GM19372 (cell line): ENCODE data around the gene CCL1.
"Not testable (repeated sequence)": the region's sequence is repeated elsewhere in the genome, so short reads cannot be mapped to it uniquely, and the experiment has no call there.

ENCODE experiments used
- ATAC-seq: cut with Tn5 transposase; IDR thresholded peaks from one replicate; pipeline ENCODE4 v1.9.1; 2021; ENCODE audit warnings: mild to moderate bottlenecking, low read depth, moderate library complexity; ENCODE audit not compliant: unreplicated experiment

CCL1 gene

GRCh38 chr17:34361478-34362061 is 1.5 kb downstream of the CCL1 start:
- ATAC-seq: no peak

- no peak for ATAC-seq
Measured at GRCh38 chr17:34360601-34361270, 2.3 kb downstream of the CCL1 start.

- no peak for ATAC-seq
Measured at GRCh38 chr17:34358631-34359030, 4.4 kb downstream of the CCL1 start.

GRCh38 chr17:34357398-34357797 is 5.6 kb downstream of the CCL1 start:
- ATAC-seq: no peak

GRCh38 chr17:34356194-34356593 is 6.8 kb downstream of the CCL1 start, which contains the start of gene CCL13:
TSS of gene CCL13 (plus strand) at chr17:34356480. CDS start at chr17:34356527, 47 bp downstream.
- ATAC-seq: no peak

- no peak for ATAC-seq
Measured at GRCh38 chr17:34354637-34355036, 8.4 kb downstream of the CCL1 start.

- no peak for ATAC-seq
Measured at GRCh38 chr17:34352191-34352590, 10.8 kb downstream of the CCL1 start.

- ATAC-seq: no peak
Measured at GRCh38 chr17:34351096-34351495, 11.9 kb downstream of the CCL1 start.

GRCh38 chr17:34349751-34350150 is 13.3 kb downstream of the CCL1 start:
- no peak for ATAC-seq

- no peak for ATAC-seq
Measured at GRCh38 chr17:34347063-34347462, 16.0 kb downstream of the CCL1 start.

GRCh38 chr17:34341916-34342315 is 21.1 kb downstream of the CCL1 start:
- no peak for ATAC-seq

GRCh38 chr17:34339138-34339770 is 23.8 kb downstream of the CCL1 start:
- ATAC-seq: no peak

- ATAC-seq: no peak
Measured at GRCh38 chr17:34337701-34338100, 25.3 kb downstream of the CCL1 start.

- ATAC-seq: not testable (repeated sequence)
Measured at GRCh38 chr17:34327580-34327979, 35.5 kb downstream of the CCL1 start.

GRCh38 chr17:34321964-34322363 is 41.1 kb downstream of the CCL1 start:
- ATAC-seq: no peak

GRCh38 chr17:34319039-34319483 is 44.0 kb downstream of the CCL1 start, which contains the start of gene CCL8:
TSS of gene CCL8 (plus strand) at chr17:34319435. CDS start at chr17:34319502, 67 bp downstream.
- ATAC-seq: no peak

- no peak for ATAC-seq
Measured at GRCh38 chr17:34318474-34318873, 44.6 kb downstream of the CCL1 start.

- ATAC-seq: no peak
Measured at GRCh38 chr17:34314279-34314678, 48.8 kb downstream of the CCL1 start.

- ATAC-seq: no peak
Measured at GRCh38 chr17:34313164-34313563, 49.9 kb downstream of the CCL1 start.

- no peak for ATAC-seq
Measured at GRCh38 chr17:34312080-34312479, 51.0 kb downstream of the CCL1 start.

GRCh38 chr17:34311291-34311690 is 51.7 kb downstream of the CCL1 start:
- no peak for ATAC-seq
